Measurements from ENCODE around the gene MAD2L1BP.

MAD2L1BP gene

DNA sequence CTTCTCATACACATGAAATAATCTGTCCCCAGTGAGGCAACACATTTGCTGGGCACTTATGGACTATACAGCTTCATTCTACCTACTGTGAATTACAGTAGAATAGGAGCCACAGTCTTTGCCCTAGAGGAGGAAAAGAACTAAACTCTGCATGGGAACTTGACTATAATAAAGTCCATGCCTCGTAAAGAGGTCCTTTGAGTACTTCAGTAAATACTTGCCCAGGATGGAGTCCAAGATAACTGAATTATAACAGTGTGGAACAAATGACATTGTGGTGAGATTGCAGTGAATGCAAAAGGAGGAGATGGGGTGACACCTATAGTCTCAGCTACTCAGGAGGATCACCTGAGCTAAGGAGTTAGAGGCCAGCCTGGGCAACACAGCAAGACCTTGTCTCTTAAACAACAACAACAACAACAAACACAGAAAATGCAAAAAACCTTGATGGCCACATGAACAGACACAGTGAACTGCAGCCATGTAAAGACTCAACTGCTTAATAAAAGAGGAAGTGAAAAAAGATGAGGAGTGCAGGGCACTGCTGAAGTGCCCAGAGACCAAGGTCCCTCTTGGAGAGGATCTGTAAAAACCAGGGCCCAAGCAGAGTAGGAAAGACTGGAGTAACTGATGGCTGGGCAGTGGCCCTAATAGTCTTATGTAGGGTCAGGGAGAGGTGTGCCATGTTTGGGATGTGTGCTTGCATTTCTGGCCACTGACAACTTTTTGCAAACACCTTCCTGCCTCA, 48.2 kb downstream of the MAD2L1BP start:
- no peak for DNase-seq (ENCODE audit: low read depth)

DNA sequence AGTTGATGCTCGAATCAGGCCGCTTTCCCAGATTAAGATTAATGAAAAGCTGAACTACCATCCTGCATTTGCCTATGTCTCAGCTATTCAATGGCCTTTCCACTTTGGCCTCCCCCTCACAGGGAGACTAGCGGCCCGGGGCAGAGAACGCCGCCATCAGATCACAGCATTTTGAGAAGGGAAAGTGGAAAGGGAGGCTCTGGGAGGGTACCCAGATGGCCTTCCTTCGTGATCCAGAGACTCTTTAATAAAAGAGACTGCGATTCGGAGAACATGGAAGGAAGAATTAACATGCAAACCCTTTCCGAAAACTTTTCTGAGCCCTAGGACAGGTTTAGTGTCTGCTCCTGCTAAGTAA, 51.4 kb downstream of the MAD2L1BP start:
- no peak for DNase-seq (ENCODE audit: low read depth)

DNA sequence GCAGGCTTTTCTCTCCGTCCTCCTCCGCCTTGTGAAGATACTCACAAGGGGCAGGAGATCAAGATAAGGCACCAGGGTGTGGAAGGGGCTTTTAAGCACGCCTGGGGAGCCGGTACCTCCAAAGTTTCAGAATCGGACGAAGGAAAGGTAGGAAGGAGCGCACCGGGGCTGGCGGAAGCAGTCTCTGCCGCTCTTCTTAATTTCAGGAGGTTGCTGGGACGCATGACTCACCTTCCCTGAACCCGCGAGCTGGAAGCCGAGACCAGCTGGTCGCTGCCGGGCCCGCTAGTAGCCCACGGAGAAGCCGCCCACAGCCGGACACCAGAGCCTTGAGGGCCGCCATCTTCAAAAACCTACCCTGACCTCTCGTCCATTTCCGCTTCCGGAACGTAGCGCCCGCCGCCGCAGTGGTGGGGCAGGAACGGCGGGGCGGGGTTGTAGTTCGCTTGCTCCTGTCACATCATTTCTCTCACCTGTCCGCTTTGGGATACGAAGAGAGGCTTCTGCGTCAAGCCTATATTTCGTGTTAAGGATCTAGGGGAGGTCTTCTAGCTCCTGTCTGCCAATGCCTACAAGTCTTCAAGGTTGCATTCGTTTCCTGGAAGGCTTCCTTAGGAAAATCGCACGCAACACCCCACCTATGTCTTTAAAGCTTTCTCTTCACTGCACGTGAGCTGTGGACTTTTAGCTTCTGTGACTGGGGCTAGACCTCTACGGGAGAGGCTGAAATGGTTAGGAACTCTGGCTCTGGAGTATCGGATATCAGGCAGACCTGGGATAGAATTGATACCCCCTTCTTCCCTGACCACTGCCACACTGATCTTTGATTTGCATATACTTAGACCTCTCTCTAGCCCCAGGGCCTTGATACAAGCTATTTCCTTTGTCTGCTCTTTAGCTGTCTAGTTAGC, 52.1 kb downstream of the MAD2L1BP start, which contains the start of gene MRPS18A:
MRPS18A (minus strand) TSS at position 355 of the 911 bp plus-strand sequence; CDS start at position 343, 12 bp downstream.
- DNase-seq (ENCODE audit: low read depth), result peak; percentile 57

DNA sequence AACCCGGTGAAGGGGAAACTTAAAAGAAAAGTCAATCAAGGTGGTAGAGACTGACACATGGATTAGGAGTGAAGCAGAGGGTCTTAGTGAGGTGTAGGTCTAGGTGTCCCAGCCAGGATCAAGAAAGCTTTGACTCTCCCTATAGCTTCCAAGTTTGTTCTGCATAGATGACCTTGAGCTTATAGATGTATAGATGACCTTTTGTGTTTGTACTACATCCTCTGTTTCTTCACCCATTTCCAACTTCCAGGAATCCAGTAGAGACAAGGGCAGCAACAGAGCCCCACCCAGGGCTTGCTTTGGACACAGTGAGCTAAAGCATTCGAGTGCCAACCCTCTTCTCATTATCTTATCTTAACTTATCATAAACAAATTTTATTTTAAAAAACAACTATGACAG, 53.8 kb downstream of the MAD2L1BP start:
- no peak for DNase-seq (ENCODE audit: low read depth)
